Urinary bladder (tissue), 4 donors: ENCODE results near the gene SBNO1. TPM values are rescaled to one million over a fixed set of nuclear protein-coding genes. Genes with fewer than 3 reads are reported as not detected.
"Not testable (repeated sequence)": the region's sequence is repeated elsewhere in the genome, so short reads cannot be mapped to it uniquely, and the experiment has no call there.

Experiments used
- DNase-seq: peaks from one replicate; pipeline ENCODE4 v3.0.0-alpha.2; 2015; ENCODE audit errors: extremely low spot score
- H3K27ac ChIP-seq: one replicate; pipeline ENCODE4 v1.5.1; 2013; ENCODE audit warnings: low read depth, mild to moderate bottlenecking, moderate library complexity
- H3K36me3 ChIP-seq: one replicate; pipeline ENCODE4 v1.6.1; 2013; ENCODE audit warnings: mild to moderate bottlenecking, moderate library complexity; ENCODE audit not compliant: insufficient read depth
- H3K4me1 ChIP-seq: one replicate; pipeline ENCODE4 v1.6.1; 2013; ENCODE audit warnings: mild to moderate bottlenecking, moderate library complexity; ENCODE audit not compliant: insufficient read depth
- H3K4me3 ChIP-seq: one replicate; pipeline ENCODE4 v1.5.1; 2013; ENCODE audit warnings: low read depth, low read length
- WGBS: extraction: QIAGEN DNeasy Blood & Tissue Kit; methylation state at CpG from one replicate; pipeline ENCODE4 v1.1.7; 2013; 5-methylcytosine and 5-hydroxymethylcytosine counted together
- polyA plus RNA-seq: library from polyadenylated mRNA; stranded (reverse); fragments of 200-250 nt; gene quantifications from one replicate; pipeline ENCODE4 v1.2.3, GENCODE V29; 2013
- total RNA-seq: library from RNA; depleted of rRNA; stranded (reverse); fragments of >200 nt; gene quantifications from one replicate; pipeline ENCODE4 v1.2.3, GENCODE V29; 2014
- donor health status: healthy with polysubstance abuse.
- donor health status: healthy.

SBNO1 gene
- total and polyA plus RNA-seq, 2 donors: 7.1 to 30.2 TPM

GRCh38 chr12:123396543-123396942 lies 31.9 kb upstream of the SBNO1 start:
- H3K27ac ChIP-seq: no peak overlapping the region
- 98% methylated on average over 2 of the region's 2 CpGs for WGBS
- no peak for DNase-seq
- H3K4me1 ChIP-seq: no peaks in the 10 kb centered on the region
- H3K36me3 ChIP-seq: peaks cover 7% of the 10 kb centered on the region
- H3K4me3 ChIP-seq: no peak overlapping the region

GRCh38 chr12:123395236-123395635 lies 30.6 kb upstream of the SBNO1 start:
- H3K36me3 ChIP-seq: peaks cover 7% of the 10 kb centered on the region
- 90% methylated on average over 5 of the region's 5 CpGs for WGBS
- no peak for DNase-seq

GRCh38 chr12:123393747-123394146 lies 29.1 kb upstream of the SBNO1 start:
- no peak overlapping the region for H3K27ac ChIP-seq
- DNase-seq: no peak
- no peak overlapping the region for H3K4me3 ChIP-seq
- peaks cover 7% of the 10 kb centered on the region for H3K36me3 ChIP-seq
- no peaks in the 10 kb centered on the region for H3K4me1 ChIP-seq
- 79% methylated on average over 4 of the region's 4 CpGs for WGBS

More at GRCh38 chr12:123395236-123395635, 30.6 kb upstream of the SBNO1 start:
- Histone ChIP-seq H3K4me3 (no peak overlapping the region), H3K27ac (no peak overlapping the region), H3K4me1 (no peaks in the 10 kb centered on the region)

- Histone ChIP-seq H3K27ac (no peak overlapping the region), H3K4me1 (no peaks in the 10 kb centered on the region), H3K4me3 (no peak overlapping the region), H3K36me3 (peaks cover 7% of the 10 kb centered on the region)
- WGBS: 80% methylated on average over 8 of the region's 8 CpGs
- no peak for DNase-seq
These were observed 27.1 kb upstream of the SBNO1 start for GRCh38 chr12:123391546-123392343.

GRCh38 chr12:123390498-123391426 lies 26.1 kb upstream of the SBNO1 start:
- DNase-seq: no peak
- H3K27ac ChIP-seq: peak overlapping the region; percentile 45
- WGBS: 64% methylated on average over 23 of the region's 23 CpGs
- peaks cover 7% of the 10 kb centered on the region for H3K36me3 ChIP-seq
- H3K4me3 ChIP-seq: no peak overlapping the region
- H3K4me1 ChIP-seq: no peaks in the 10 kb centered on the region

GRCh38 chr12:123389560-123390351 lies 25.1 kb upstream of the SBNO1 start:
- H3K4me1 ChIP-seq: no peaks in the 10 kb centered on the region
- WGBS: 5% methylated on average over 66 of the region's 66 CpGs
- H3K27ac ChIP-seq: peak overlapping the region; percentile 72
- H3K36me3 ChIP-seq: peaks cover 5% of the 10 kb centered on the region
- no peak for DNase-seq
- peak overlapping the region; percentile 96 for H3K4me3 ChIP-seq

GRCh38 chr12:123388951-123389559 lies 24.4 kb upstream of the SBNO1 start:
- H3K36me3 ChIP-seq: peaks cover 5% of the 10 kb centered on the region
- no peak for DNase-seq
- H3K4me1 ChIP-seq: no peaks in the 10 kb centered on the region
- H3K4me3 ChIP-seq: peak overlapping the region; percentile 96
- WGBS: under 1% methylated on average over 79 of the region's 102 CpGs
- peak overlapping the region; percentile 83 for H3K27ac ChIP-seq

GRCh38 chr12:123388177-123388950 lies 23.7 kb upstream of the SBNO1 start:
- Histone ChIP-seq H3K36me3 (peaks cover 3% of the 10 kb centered on the region), H3K27ac (peak overlapping the region; percentile 96), H3K4me3 (peak overlapping the region; percentile 96), H3K4me1 (no peaks in the 10 kb centered on the region)
- WGBS: under 1% methylated on average over 52 of the region's 52 CpGs
- no peak for DNase-seq

GRCh38 chr12:123387508-123388176 lies 23.0 kb upstream of the SBNO1 start:
- peak overlapping the region; percentile 96 for H3K27ac ChIP-seq
- DNase-seq: no peak
- WGBS: 57% methylated on average over 8 of the region's 8 CpGs
- H3K4me3 ChIP-seq: no peak overlapping the region
- no peaks in the 10 kb centered on the region for H3K4me1 ChIP-seq
- H3K36me3 ChIP-seq: peaks cover 3% of the 10 kb centered on the region

GRCh38 chr12:123385536-123385935 lies 20.9 kb upstream of the SBNO1 start:
- H3K4me1 ChIP-seq, H3K27ac ChIP-seq, H3K4me3 ChIP-seq, H3K36me3 ChIP-seq, DNase-seq: not testable (repeated sequence)
- 92% methylated on average over 9 of the region's 9 CpGs for WGBS

- Histone ChIP-seq H3K27ac (no peak overlapping the region), H3K36me3 (no peaks in the 10 kb centered on the region), H3K4me3 (peak overlapping the region; percentile 60), H3K4me1 (no peaks in the 10 kb centered on the region)
- no peak for DNase-seq
- 10% methylated on average over 1 of the region's 1 CpG for WGBS
These were observed 20.3 kb upstream of the SBNO1 start for GRCh38 chr12:123384994-123385376.
